Neural progenitor cell (in vitro differentiated cells): ENCODE measurements around the gene PRDM5. TPM values are rescaled to one million over a fixed set of nuclear protein-coding genes. Genes with fewer than 3 reads are reported as not detected.
"Not testable (repeated sequence)": the region's sequence is repeated elsewhere in the genome, so short reads cannot be mapped to it uniquely, and the experiment has no call there.

Experiments
- DNase-seq: peaks from one replicate; pipeline ENCODE4 v3.0.0-alpha.2; 2016; ENCODE audit warnings: low spot score
- H2AFZ ChIP-seq: fragments of 200-600 bp; sonication (generic); replicated peaks from 2 replicates; pipeline ENCODE4 v1.6.1; 2016; ENCODE audit warnings: antibody characterized with exemption
- H3F3A ChIP-seq: fragments of 200-600 bp; sonication (generic); 2 replicates; pipeline ENCODE4 v1.6.1; 2016; ENCODE audit warnings: antibody characterized with exemption, low read depth
- H3K27ac ChIP-seq: fragments of 200-600 bp; sonication (generic); 2 replicates; pipeline ENCODE4 v1.5.1; 2016; ENCODE audit warnings: mild to moderate bottlenecking
- H3K27me3 ChIP-seq: fragments of 200-600 bp; sonication (generic); 2 replicates; pipeline ENCODE4 v1.6.1; 2016; ENCODE audit warnings: mild to moderate bottlenecking, moderate library complexity
- H3K36me3 ChIP-seq: fragments of 200-600 bp; sonication (generic); 2 replicates; pipeline ENCODE4 v1.5.1; 2016
- H3K4me1 ChIP-seq: fragments of 200-600 bp; sonication (generic); 2 replicates; pipeline ENCODE4 v1.6.1; 2016; ENCODE audit warnings: mixed run types
- H3K4me2 ChIP-seq: fragments of 200-600 bp; sonication (generic); 2 replicates; pipeline ENCODE4 v1.6.1; 2016
- H3K4me3 ChIP-seq: fragments of 200-600 bp; sonication (generic); 2 replicates; pipeline ENCODE4 v1.5.1; 2016
- H3K79me2 ChIP-seq: fragments of 200-600 bp; sonication (generic); 2 replicates; pipeline ENCODE4 v1.6.1; 2016; ENCODE audit warnings: low read depth
- H3K9ac ChIP-seq: fragments of 200-600 bp; sonication (generic); 2 replicates; pipeline ENCODE4 v1.6.1; 2016
- H3K9me3 ChIP-seq: fragments of 200-600 bp; sonication (generic); 2 replicates; pipeline ENCODE4 v1.5.1; 2016; ENCODE audit warnings: low read depth
- H4K20me1 ChIP-seq: fragments of 200-600 bp; sonication (generic); 2 replicates; pipeline ENCODE4 v1.6.1; 2016; ENCODE audit warnings: low read depth
- H3K27ac Mint-ChIP-seq: 3 replicates; pipeline ENCODE4 v1.8.0; 2021; ENCODE audit warnings: mixed read lengths
- H3K27me3 Mint-ChIP-seq: 2 replicates; pipeline ENCODE4 v1.8.0; 2022; ENCODE audit warnings: low read depth, mild to moderate bottlenecking, inconsistent platforms, moderate library complexity, mixed read lengths; ENCODE audit not compliant: insufficient read depth
- H3K36me3 Mint-ChIP-seq: 3 replicates; pipeline ENCODE4 v1.8.0; 2021; ENCODE audit warnings: mixed read lengths
- H3K4me1 Mint-ChIP-seq: 3 replicates; pipeline ENCODE4 v1.8.0; 2021; ENCODE audit warnings: mixed read lengths
- H3K4me3 Mint-ChIP-seq: 3 replicates; pipeline ENCODE4 v1.8.0; 2021; ENCODE audit warnings: mild to moderate bottlenecking, moderate library complexity, mixed read lengths
- H3K9me3 Mint-ChIP-seq: 3 replicates; pipeline ENCODE4 v1.8.0; 2020; ENCODE audit warnings: mixed read lengths
- small RNA-seq: library from RNA; depleted of rRNA; stranded (forward); fragments of <200 nt; gene quantifications from one replicate; pipeline ENCODE3, GENCODE V24; 2015
- total RNA-seq: library from RNA; depleted of rRNA; stranded (reverse); fragments of >200 nt; gene quantifications from 2 replicates; pipeline ENCODE4 v1.2.3, GENCODE V29; 2015; ENCODE audit warnings: low replicate concordance
- TF ChIP-seq, protein P1 (sequence below): fragments of 200-600 bp; sonication (generic); IDR thresholded peaks from 2 replicates; pipeline ENCODE4 v1.5.1; 2017; ENCODE audit warnings: antibody characterized with exemption, mild to moderate bottlenecking

The PRDM5 gene
- total RNA-seq, 1 donor from 2014 or later = 51.7 TPM

DNA sequence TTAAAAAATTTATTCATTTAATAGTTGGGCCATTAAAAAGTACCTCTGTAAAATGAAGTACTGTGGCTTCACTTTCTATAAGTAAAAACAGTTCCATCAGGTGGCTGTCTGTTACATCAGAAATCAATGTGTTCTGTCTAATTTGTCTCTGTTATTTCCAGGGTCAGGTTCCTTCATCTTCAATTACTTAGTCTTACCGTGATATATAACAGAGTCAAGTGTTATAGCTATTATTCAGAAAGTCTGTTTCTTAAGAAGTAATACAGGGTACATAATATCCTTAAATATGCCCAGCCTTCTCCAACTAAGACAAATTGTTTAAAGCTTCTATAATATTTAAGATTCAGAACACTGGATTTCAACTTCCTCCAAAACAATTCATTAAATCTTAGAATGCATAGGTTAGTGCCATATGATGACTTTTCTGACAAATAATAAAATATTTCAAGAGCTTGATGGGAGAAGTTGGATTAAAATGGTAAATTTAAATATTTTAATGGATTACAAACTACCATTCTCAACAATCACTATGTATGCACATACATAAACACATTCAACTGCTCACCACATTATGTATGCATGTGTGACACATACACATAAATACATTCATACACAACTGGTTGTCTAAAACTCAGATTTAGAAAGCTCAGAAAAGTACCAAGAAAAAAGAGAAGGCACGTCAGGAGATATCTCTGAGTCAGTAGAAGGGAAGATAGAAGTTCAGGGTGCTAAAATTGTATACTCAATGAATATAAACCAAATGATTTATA, 268.5 kb downstream of the PRDM5 start:
- Mint-ChIP-seq H3K9me3 (no peaks in the 10 kb centered on the region), H3K4me3 (no peak overlapping the region)

DNA sequence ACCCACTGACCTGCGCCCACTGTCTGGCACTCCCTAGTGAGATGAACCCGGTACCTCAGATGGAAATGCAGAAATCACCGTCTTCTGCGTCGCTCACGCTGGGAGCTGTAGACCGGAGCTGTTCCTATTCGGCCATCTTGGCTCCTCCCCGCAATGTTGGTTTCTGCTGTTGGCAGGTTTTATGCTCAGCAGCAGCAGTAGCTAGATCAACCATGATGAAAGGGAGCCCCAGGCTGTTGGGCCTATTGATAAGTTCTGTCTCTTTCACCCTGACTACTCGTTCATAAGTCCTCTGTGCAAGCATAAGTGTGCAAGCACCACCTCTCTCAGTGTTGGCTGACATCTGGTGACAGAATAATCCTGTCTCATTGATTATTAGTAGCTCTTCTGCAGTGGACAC, 274.2 kb downstream of the PRDM5 start:
- not testable (repeated sequence) for H3K9me3 ChIP-seq, H3K4me1 ChIP-seq, H3K4me3 ChIP-seq, H3K9ac ChIP-seq, H3K4me3 Mint-ChIP-seq, H3F3A ChIP-seq, H3K36me3 Mint-ChIP-seq, H3K36me3 ChIP-seq, H3K27me3 Mint-ChIP-seq, H3K4me1 Mint-ChIP-seq, H3K27me3 ChIP-seq, H3K27ac ChIP-seq, H2AFZ ChIP-seq, H3K4me2 ChIP-seq, H3K79me2 ChIP-seq, DNase-seq, H3K9me3 Mint-ChIP-seq, H4K20me1 ChIP-seq
- peak overlapping the region; percentile 50 for H3K27ac Mint-ChIP-seq

More for the DNA sequence above, 268.5 kb downstream of the PRDM5 start:
- DNase-seq = no peak
- no peaks in the 10 kb centered on the region for H3K27me3 Mint-ChIP-seq
- H4K20me1 ChIP-seq = no peaks in the 10 kb centered on the region
- no peak overlapping the region for H3K4me2 ChIP-seq
- H3K9ac ChIP-seq = no peak overlapping the region
- H3K27ac ChIP-seq = no peak overlapping the region
- no peaks in the 10 kb centered on the region for H3K4me1 Mint-ChIP-seq
- no peak overlapping the region for H2AFZ ChIP-seq
- H3K4me3 ChIP-seq = no peak overlapping the region
- no peaks in the 10 kb centered on the region for H3K36me3 ChIP-seq
- H3K27me3 ChIP-seq = no peaks in the 10 kb centered on the region
- no peaks in the 10 kb centered on the region for H3K79me2 ChIP-seq
- H3K4me1 ChIP-seq = no peaks in the 10 kb centered on the region
- H3K9me3 ChIP-seq = no peaks in the 10 kb centered on the region
- TF ChIP-seq, protein P1, sequence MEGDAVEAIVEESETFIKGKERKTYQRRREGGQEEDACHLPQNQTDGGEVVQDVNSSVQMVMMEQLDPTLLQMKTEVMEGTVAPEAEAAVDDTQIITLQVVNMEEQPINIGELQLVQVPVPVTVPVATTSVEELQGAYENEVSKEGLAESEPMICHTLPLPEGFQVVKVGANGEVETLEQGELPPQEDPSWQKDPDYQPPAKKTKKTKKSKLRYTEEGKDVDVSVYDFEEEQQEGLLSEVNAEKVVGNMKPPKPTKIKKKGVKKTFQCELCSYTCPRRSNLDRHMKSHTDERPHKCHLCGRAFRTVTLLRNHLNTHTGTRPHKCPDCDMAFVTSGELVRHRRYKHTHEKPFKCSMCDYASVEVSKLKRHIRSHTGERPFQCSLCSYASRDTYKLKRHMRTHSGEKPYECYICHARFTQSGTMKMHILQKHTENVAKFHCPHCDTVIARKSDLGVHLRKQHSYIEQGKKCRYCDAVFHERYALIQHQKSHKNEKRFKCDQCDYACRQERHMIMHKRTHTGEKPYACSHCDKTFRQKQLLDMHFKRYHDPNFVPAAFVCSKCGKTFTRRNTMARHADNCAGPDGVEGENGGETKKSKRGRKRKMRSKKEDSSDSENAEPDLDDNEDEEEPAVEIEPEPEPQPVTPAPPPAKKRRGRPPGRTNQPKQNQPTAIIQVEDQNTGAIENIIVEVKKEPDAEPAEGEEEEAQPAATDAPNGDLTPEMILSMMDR = no peak
- H3F3A ChIP-seq = no peaks in the 10 kb centered on the region
- H3K36me3 Mint-ChIP-seq = no peaks in the 10 kb centered on the region
- no peak overlapping the region for H3K27ac Mint-ChIP-seq

Small RNAs within 50 kb of the gene (small RNA-seq; reads per million reads assigned to genes)
- not detected for gene RNU6-550P

Other genes starting within 250 kb of the PRDM5 start
- 4.0 and 4.2 TPM in 2 replicates for gene NDNF, start 149.8 kb upstream of the PRDM5 start, total RNA-seq
- gene TNIP3, start 241.6 kb upstream of the PRDM5 start, total RNA-seq = not detected in 2 replicates